ENCODE measurements around the gene KRT36.

KRT36 gene

GRCh38 chr17:41510251-41511065 is 20.7 kb upstream of the KRT36 start:
- H3K4me3 ChIP-seq (ENCODE audit: low read depth, low read length), result no peak overlapping the region
- no peak for DNase-seq (ENCODE audit: low read depth)
- no peak for TF ChIP-seq CTCF (IDR thresholded peaks at IDR 0.05; ENCODE audit: low read depth, low read length, missing control alignments)

- no peak for TF ChIP-seq CTCF (IDR thresholded peaks at IDR 0.05; ENCODE audit: low read depth, low read length, missing control alignments)
- H3K4me3 ChIP-seq (ENCODE audit: low read depth, low read length), result no peak overlapping the region
- no peak for DNase-seq (ENCODE audit: low read depth)
Measured at GRCh38 chr17:41507315-41507880, 17.7 kb upstream of the KRT36 start.

- TF ChIP-seq CTCF (IDR thresholded peaks at IDR 0.05; ENCODE audit: low read depth, low read length, missing control alignments), result no peak
- no peak for DNase-seq (ENCODE audit: low read depth)
- H3K4me3 ChIP-seq (ENCODE audit: low read depth, low read length), result no peak overlapping the region
Measured at GRCh38 chr17:41505809-41506767, 16.4 kb upstream of the KRT36 start.

GRCh38 chr17:41505007-41505808 is 15.5 kb upstream of the KRT36 start, which contains the start of gene KRT13:
Gene KRT13, minus strand, starts transcription at chr17:41505612. Its CDS starts 62 bp downstream, at chr17:41505550.
- H3K4me3 ChIP-seq (ENCODE audit: low read depth, low read length), result no peak within 1 kb of the TSS
- no peak for DNase-seq (ENCODE audit: low read depth)
- no peak for TF ChIP-seq CTCF (IDR thresholded peaks at IDR 0.05; ENCODE audit: low read depth, low read length, missing control alignments)

GRCh38 chr17:41504246-41504977 is 14.7 kb upstream of the KRT36 start:
- no peak for DNase-seq (ENCODE audit: low read depth)
- no peak overlapping the region for H3K4me3 ChIP-seq (ENCODE audit: low read depth, low read length)
- TF ChIP-seq CTCF (IDR thresholded peaks at IDR 0.05; ENCODE audit: low read depth, low read length, missing control alignments), result no peak

Measured in GM12864 (cell line).